Measurements from ENCODE around the gene RFTN1.

The RFTN1 gene

DNA sequence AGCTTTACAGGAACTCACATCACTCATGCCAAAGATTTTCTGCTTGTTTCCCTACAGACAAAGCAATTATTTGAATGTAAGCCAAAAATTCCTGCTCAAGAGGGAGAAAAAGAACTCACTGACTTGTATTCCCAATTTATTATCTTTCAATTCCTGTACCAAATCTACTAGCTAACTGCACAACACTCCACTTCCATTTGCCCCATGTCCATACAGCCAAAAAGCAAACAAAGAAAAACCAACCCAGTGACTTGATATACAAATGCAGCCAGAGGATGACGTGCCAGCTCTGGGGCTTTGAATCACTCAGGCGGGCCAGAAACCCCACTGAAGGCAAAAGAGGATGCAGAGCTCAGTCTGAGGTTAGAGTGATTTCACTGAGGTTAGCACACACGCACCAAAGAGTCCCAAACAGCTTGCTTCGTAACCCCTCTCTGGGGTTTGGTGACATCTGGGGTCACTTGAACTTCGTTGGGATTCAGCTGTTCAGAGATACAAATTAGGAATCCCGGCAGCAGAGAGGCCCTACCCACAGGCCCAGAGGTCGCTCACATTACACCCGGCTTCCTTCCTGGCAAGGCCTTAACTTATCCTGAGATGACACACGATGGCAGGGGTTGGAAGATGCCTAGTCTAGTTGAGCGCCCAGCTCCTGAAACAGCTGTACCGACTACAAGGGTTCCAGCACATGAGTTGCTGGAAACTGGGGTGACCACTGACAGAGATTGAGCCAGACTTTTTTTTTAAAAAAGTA lies 1.6 kb downstream of the RFTN1 start:
- Histone ChIP-seq H3K18ac (ENCODE audit: low read length) (no peak overlapping the region), H2BK12ac (ENCODE audit: low read length) (no peak overlapping the region), H4K91ac (ENCODE audit: low read depth, low read length, poor library complexity) (no peak overlapping the region), H3K79me1 (ENCODE audit: low read depth, low read length) (no peaks in the 10 kb centered on the region), H3K4me2 (ENCODE audit: insufficient read depth, low read length, poor library complexity, severe bottlenecking) (no peak overlapping the region), H3K27me3 (ENCODE audit: control insufficient read depth in 3 of 3, insufficient read depth in 3 of 3, low read depth in 1 of 3, low read length in 3 of 3) (peaks cover 13 to 31% (median 29%) of the 10 kb centered on the region in 3 experiments), H3K4me3 (ENCODE audit: low read length in 2 of 2) (no peak overlapping the region), H2AFZ (ENCODE audit: low read length) (peak overlapping the region; percentile 96), H2BK120ac (ENCODE audit: low read depth, low read length) (no peak overlapping the region), H3K4me1 (ENCODE audit: control insufficient read depth in 2 of 2, insufficient read depth in 1 of 2, low read depth in 1 of 2, low read length in 2 of 2) (peaks cover 10 to 24% of the 10 kb centered on the region in 2 donors), H3K14ac (ENCODE audit: low read length) (no peak overlapping the region), H2BK5ac (ENCODE audit: low read length) (no peak overlapping the region), H3K4ac (ENCODE audit: low read length) (no peak overlapping the region), H2AK5ac (ENCODE audit: low read depth, low read length) (no peak overlapping the region), H2BK15ac (ENCODE audit: low read length) (no peak overlapping the region), H4K8ac (ENCODE audit: low read depth, low read length) (no peak overlapping the region), H3K9ac (ENCODE audit: low read depth, low read length, poor library complexity) (no peak overlapping the region), H3K9me3 (replicated peaks in 1 of 2; ENCODE audit: control insufficient read depth in 2 of 2, insufficient read depth in 1 of 2, low read depth in 1 of 2, low read length in 2 of 2) (peaks cover 0 to 2% of the 10 kb centered on the region in 2 donors), H3K27ac (replicated peaks; ENCODE audit: low read length) (no peak overlapping the region), H3K36me3 (replicated peaks in 1 of 2; ENCODE audit: control insufficient read depth in 2 of 2, insufficient read depth in 2 of 2, low read length in 2 of 2) (peaks cover 0 to 2% of the 10 kb centered on the region in 2 donors), H3K23ac (ENCODE audit: low read depth, low read length, poor library complexity) (no peak overlapping the region)
- no CpG with 5 or more reads among the region's 11 CpGs for WGBS, 2 donors (ENCODE audit: extremely low coverage in 2 of 2, insufficient read length in 2 of 2, insufficient replicate concordance in 1 of 2)
- DNase-seq (ENCODE audit: low spot score) = no peak

DNA sequence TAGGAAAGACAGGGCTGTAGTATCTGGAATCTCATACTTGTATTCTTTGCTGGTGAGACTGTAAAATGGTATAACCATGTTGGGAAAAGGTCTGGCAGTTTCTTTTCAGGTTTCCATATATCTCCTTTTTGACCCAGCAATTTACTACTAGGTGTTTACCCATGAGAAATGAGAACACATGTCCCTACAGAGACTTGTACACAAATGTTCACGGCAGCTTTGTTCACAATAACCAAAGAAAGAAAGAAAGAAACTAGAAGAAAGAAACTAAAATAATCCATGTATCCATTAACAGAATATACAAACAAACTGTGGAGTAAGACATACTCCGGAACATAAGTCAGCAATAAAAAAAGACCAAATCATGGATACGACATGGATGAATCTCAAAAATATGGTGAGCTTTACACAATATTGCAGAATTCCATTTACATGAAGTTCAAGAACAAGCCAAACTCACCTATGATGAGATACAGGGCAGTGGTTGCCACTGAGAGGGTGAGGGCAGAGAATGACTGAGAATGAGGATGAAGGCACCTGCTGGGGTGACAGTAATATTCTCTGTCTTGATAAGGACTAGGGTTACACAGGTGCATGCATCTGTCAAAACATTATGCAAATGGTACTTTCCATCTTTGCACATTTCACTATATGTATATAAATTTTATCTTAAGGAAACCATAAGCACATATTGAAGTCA lies 2.7 kb downstream of the RFTN1 start:
- Histone ChIP-seq H3K4ac (ENCODE audit: low read length) (no peak overlapping the region), H3K36me3 (replicated peaks in 1 of 2; ENCODE audit: control insufficient read depth in 2 of 2, insufficient read depth in 2 of 2, low read length in 2 of 2) (peaks cover 0 to 2% of the 10 kb centered on the region in 2 donors), H4K91ac (ENCODE audit: low read depth, low read length, poor library complexity) (no peak overlapping the region), H2BK15ac (ENCODE audit: low read length) (no peak overlapping the region), H3K27me3 (ENCODE audit: control insufficient read depth in 3 of 3, insufficient read depth in 3 of 3, low read depth in 1 of 3, low read length in 3 of 3) (peaks cover 13 to 31% (median 29%) of the 10 kb centered on the region in 3 experiments), H3K4me2 (ENCODE audit: insufficient read depth, low read length, poor library complexity, severe bottlenecking) (no peak overlapping the region), H2AK5ac (ENCODE audit: low read depth, low read length) (no peak overlapping the region), H2BK5ac (ENCODE audit: low read length) (no peak overlapping the region), H3K14ac (ENCODE audit: low read length) (no peak overlapping the region), H3K4me1 (ENCODE audit: control insufficient read depth in 2 of 2, insufficient read depth in 1 of 2, low read depth in 1 of 2, low read length in 2 of 2) (peaks cover 8 to 14% of the 10 kb centered on the region in 2 donors), H2AFZ (ENCODE audit: low read length) (no peak overlapping the region), H3K27ac (replicated peaks; ENCODE audit: low read length) (no peak overlapping the region), H3K9me3 (replicated peaks in 1 of 2; ENCODE audit: control insufficient read depth in 2 of 2, insufficient read depth in 1 of 2, low read depth in 1 of 2, low read length in 2 of 2) (peaks cover 0 to 2% of the 10 kb centered on the region in 2 donors), H3K9ac (ENCODE audit: low read depth, low read length, poor library complexity) (no peak overlapping the region), H2BK12ac (ENCODE audit: low read length) (no peak overlapping the region), H3K4me3 (ENCODE audit: low read length in 2 of 2) (no peak overlapping the region), H3K23ac (ENCODE audit: low read depth, low read length, poor library complexity) (no peak overlapping the region), H3K79me1 (ENCODE audit: low read depth, low read length) (no peaks in the 10 kb centered on the region), H2BK120ac (ENCODE audit: low read depth, low read length) (no peak overlapping the region), H4K8ac (ENCODE audit: low read depth, low read length) (no peak overlapping the region), H3K18ac (ENCODE audit: low read length) (no peak overlapping the region)
- no CpG with 5 or more reads among the region's 3 CpGs for WGBS, 2 donors (ENCODE audit: extremely low coverage in 2 of 2, insufficient read length in 2 of 2, insufficient replicate concordance in 1 of 2)
- DNase-seq (ENCODE audit: low spot score) = no peak

DNA sequence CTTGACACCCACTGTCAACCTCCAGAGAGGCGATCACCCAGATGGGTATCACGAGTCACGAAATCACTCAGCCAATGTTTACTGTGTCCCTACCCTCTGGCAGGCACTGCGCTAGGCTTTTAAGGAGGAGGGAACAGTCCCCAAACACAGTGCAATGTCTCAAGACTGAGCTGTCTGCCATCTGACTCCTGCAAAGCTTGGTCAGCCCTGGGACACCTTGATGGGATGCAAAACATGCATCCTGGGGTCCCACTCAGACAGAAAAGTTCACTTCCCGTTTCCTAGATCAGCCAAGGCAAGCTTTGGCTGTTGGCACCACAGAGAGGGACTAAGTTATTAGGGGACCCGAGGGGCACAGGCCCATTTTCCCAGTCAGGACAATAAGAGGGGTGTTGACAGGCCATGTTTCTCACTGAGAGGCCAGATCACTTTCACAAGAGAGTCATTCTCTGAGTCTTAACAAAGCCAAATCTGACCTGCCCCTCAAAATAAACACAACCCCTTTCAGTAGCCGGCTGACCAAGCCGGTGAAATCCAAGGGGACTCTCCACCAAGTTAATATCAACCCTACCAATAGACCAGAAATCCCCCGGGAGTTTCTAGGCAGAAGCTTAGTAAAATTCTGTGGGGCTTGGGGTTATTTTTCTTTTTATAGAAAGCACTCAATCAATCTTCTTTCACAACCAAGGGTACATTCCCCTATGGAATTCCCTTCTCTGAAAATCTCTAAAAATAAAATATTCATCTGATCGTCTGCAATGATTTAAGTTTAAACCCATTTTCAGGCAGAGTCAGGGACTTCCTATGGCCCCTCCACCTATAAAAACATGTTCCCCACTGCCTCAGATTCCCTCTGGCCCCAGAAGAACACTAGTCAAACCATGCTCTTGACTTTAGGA lies 3.5 kb downstream of the RFTN1 start:
- Histone ChIP-seq H3K4me3 (ENCODE audit: low read length in 2 of 2) (no peak overlapping the region), H3K14ac (ENCODE audit: low read length) (no peak overlapping the region), H3K27ac (replicated peaks; ENCODE audit: low read length) (no peak overlapping the region), H2BK5ac (ENCODE audit: low read length) (no peak overlapping the region), H3K27me3 (ENCODE audit: control insufficient read depth in 3 of 3, insufficient read depth in 3 of 3, low read depth in 1 of 3, low read length in 3 of 3) (peaks cover 13 to 28% (median 24%) of the 10 kb centered on the region in 3 experiments), H4K8ac (ENCODE audit: low read depth, low read length) (no peak overlapping the region), H4K91ac (ENCODE audit: low read depth, low read length, poor library complexity) (no peak overlapping the region), H2BK15ac (ENCODE audit: low read length) (no peak overlapping the region), H3K9ac (ENCODE audit: low read depth, low read length, poor library complexity) (no peak overlapping the region), H2BK120ac (ENCODE audit: low read depth, low read length) (no peak overlapping the region), H3K36me3 (replicated peaks in 1 of 2; ENCODE audit: control insufficient read depth in 2 of 2, insufficient read depth in 2 of 2, low read length in 2 of 2) (peaks cover 0 to 2% of the 10 kb centered on the region in 2 donors), H3K9me3 (replicated peaks in 1 of 2; ENCODE audit: control insufficient read depth in 2 of 2, insufficient read depth in 1 of 2, low read depth in 1 of 2, low read length in 2 of 2) (peaks cover 0 to 2% of the 10 kb centered on the region in 2 donors), H3K23ac (ENCODE audit: low read depth, low read length, poor library complexity) (no peak overlapping the region), H3K4ac (ENCODE audit: low read length) (no peak overlapping the region), H3K4me2 (ENCODE audit: insufficient read depth, low read length, poor library complexity, severe bottlenecking) (no peak overlapping the region), H3K79me1 (ENCODE audit: low read depth, low read length) (no peaks in the 10 kb centered on the region), H2AK5ac (ENCODE audit: low read depth, low read length) (no peak overlapping the region), H2BK12ac (ENCODE audit: low read length) (no peak overlapping the region), H3K18ac (ENCODE audit: low read length) (no peak overlapping the region), H3K4me1 (ENCODE audit: control insufficient read depth in 2 of 2, insufficient read depth in 1 of 2, low read depth in 1 of 2, low read length in 2 of 2) (peaks cover 8 to 10% of the 10 kb centered on the region in 2 donors), H2AFZ (ENCODE audit: low read length) (no peak overlapping the region)
- DNase-seq (ENCODE audit: low spot score) = no peak
- no CpG with 5 or more reads among the region's 10 CpGs for WGBS, 2 donors (ENCODE audit: extremely low coverage in 2 of 2, insufficient read length in 2 of 2, insufficient replicate concordance in 1 of 2)

All from neuronal stem cell (in vitro differentiated cells).